Neural cell (in vitro differentiated cells): ENCODE measurements around the gene IDH3B. TPM values are rescaled to one million over a fixed set of nuclear protein-coding genes. Genes with fewer than 3 reads are reported as not detected.

Experiments used
- H2AFZ ChIP-seq: fragments of 200-600, 300-800 bp; sonication (generic), shearing (Covaris generic); 2 replicates; pipeline ENCODE4 v1.6.0; 2014; ENCODE audit warnings: low read depth, mild to moderate bottlenecking, antibody characterized with exemption, low read length, moderate library complexity
- H3F3A ChIP-seq: fragments of 200-600 bp; shearing (Covaris generic); 2 replicates; pipeline ENCODE4 v1.6.1; 2016; ENCODE audit warnings: mild to moderate bottlenecking, moderate library complexity, mixed read lengths, antibody characterized with exemption, low read length; ENCODE audit not compliant: insufficient read depth, poor library complexity, severe bottlenecking
- H3K27ac ChIP-seq: fragments of 200-600, 300-800 bp; sonication (generic), shearing (Covaris generic); 2 replicates; pipeline ENCODE4 v1.5.1; 2014; ENCODE audit warnings: mild to moderate bottlenecking, low read length, moderate library complexity
- H3K27me3 ChIP-seq: fragments of 300-800, 200-600 bp; sonication (generic), shearing (Covaris generic); 2 replicates; pipeline ENCODE4 v1.6.0; 2014; ENCODE audit warnings: mild to moderate bottlenecking, low read depth, low read length, moderate library complexity; ENCODE audit not compliant: insufficient read depth
- H3K36me3 ChIP-seq: fragments of 300-800, 200-600 bp; sonication (generic), shearing (Covaris generic); 2 replicates; pipeline ENCODE4 v1.5.1; 2014; ENCODE audit warnings: mild to moderate bottlenecking, antibody characterized with exemption, low read length, moderate library complexity; ENCODE audit not compliant: insufficient read depth
- H3K4me2 ChIP-seq: fragments of 300-800, 200-600 bp; sonication (generic), shearing (Covaris generic); 2 replicates; pipeline ENCODE4 v1.6.0; 2014; ENCODE audit warnings: mild to moderate bottlenecking, low read length
- H3K4me3 ChIP-seq: fragments of 300-800, 200-600 bp; sonication (generic), shearing (Covaris generic); 2 replicates; pipeline ENCODE4 v1.5.1; 2014; ENCODE audit warnings: mild to moderate bottlenecking, low read length, moderate library complexity
- H3K79me2 ChIP-seq: fragments of 200-600 bp; shearing (Covaris generic); replicated peaks from 2 replicates; pipeline ENCODE4 v1.6.0; 2014; ENCODE audit warnings: mild to moderate bottlenecking, low read length, moderate library complexity; ENCODE audit not compliant: insufficient read depth
- H3K9ac ChIP-seq: fragments of 300-800, 200-600 bp; sonication (generic), shearing (Covaris generic); 2 replicates; pipeline ENCODE4 v1.6.1; 2016; ENCODE audit warnings: mild to moderate bottlenecking, low read length, mixed read lengths
- H3K9me2 ChIP-seq: fragments of 200-600 bp; shearing (Covaris generic); 2 replicates; pipeline ENCODE4 v1.6.1; 2016; ENCODE audit warnings: mild to moderate bottlenecking, low read length, mixed read lengths; ENCODE audit not compliant: insufficient read depth
- H3K9me3 ChIP-seq: fragments of 200-600, 300-800 bp; sonication (generic), shearing (Covaris generic); 2 replicates; pipeline ENCODE4 v1.6.1; 2016; ENCODE audit warnings: mild to moderate bottlenecking, mixed run types, low read length, moderate library complexity, mixed read lengths
- H4K20me1 ChIP-seq: fragments of 200-600 bp; shearing (Covaris generic); 2 replicates; pipeline ENCODE4 v1.6.1; 2016; ENCODE audit warnings: mild to moderate bottlenecking, mixed run types; ENCODE audit not compliant: insufficient read depth
- EP300 ChIP-seq: fragments of 450-650 bp; conservative IDR thresholded peaks from 2 replicates; pipeline ENCODE4 v1.6.1; 2014; ENCODE audit warnings: antibody characterized with exemption, mild to moderate bottlenecking, moderate library complexity; ENCODE audit not compliant: poor library complexity, severe bottlenecking
- EZH2 ChIP-seq: fragments of 200-600, 300-800 bp; shearing (Covaris generic), sonication (generic); IDR thresholded peaks from 2 replicates; pipeline ENCODE4 v1.6.1; 2014; ENCODE audit warnings: antibody characterized with exemption, low read length, borderline replicate concordance, mild to moderate bottlenecking; ENCODE audit not compliant: insufficient read depth, poor library complexity, severe bottlenecking
- MXI1 ChIP-seq: fragments of 450-650 bp; conservative IDR thresholded peaks from 2 replicates; pipeline ENCODE4 v1.6.1; 2014; ENCODE audit warnings: antibody characterized with exemption, mild to moderate bottlenecking; ENCODE audit not compliant: poor library complexity, severe bottlenecking
- POLR2AphosphoS5 ChIP-seq: IDR thresholded peaks from 2 replicates; pipeline ENCODE4 v1.6.1; 2012
- RAD21 ChIP-seq: fragments of 450-650 bp; conservative IDR thresholded peaks from 2 replicates; pipeline ENCODE4 v1.6.1; 2014; ENCODE audit warnings: antibody characterized with exemption, mild to moderate bottlenecking, moderate library complexity
- SMC3 ChIP-seq: fragments of 450-650 bp; conservative IDR thresholded peaks from 2 replicates; pipeline ENCODE4 v1.6.1; 2014; ENCODE audit warnings: antibody characterized with exemption, mild to moderate bottlenecking, moderate library complexity; ENCODE audit not compliant: poor library complexity
- TAF1 ChIP-seq: IDR thresholded peaks from 2 replicates; pipeline ENCODE4 v1.6.1; 2012; ENCODE audit warnings: low read depth
- polyA plus RNA-seq: library from polyadenylated mRNA; depleted of rRNA; stranded (reverse); fragments of >200 nt; gene quantifications from 2 replicates; pipeline ENCODE4 v1.2.3, GENCODE V29; 2014
- TF ChIP-seq, protein P1 (sequence below): fragments of 450-650 bp; IDR thresholded peaks from 2 replicates; pipeline ENCODE4 v1.5.1; 2014; ENCODE audit warnings: antibody characterized with exemption, mild to moderate bottlenecking, moderate library complexity; ENCODE audit not compliant: poor library complexity, severe bottlenecking
- TF ChIP-seq, protein P2 (sequence below): IDR thresholded peaks from 2 replicates; pipeline ENCODE4 v1.6.1; 2012; ENCODE audit warnings: borderline replicate concordance

The IDH3B gene
- polyA plus RNA-seq, 1 donor from 2014 or later, result 307 TPM

DNA sequence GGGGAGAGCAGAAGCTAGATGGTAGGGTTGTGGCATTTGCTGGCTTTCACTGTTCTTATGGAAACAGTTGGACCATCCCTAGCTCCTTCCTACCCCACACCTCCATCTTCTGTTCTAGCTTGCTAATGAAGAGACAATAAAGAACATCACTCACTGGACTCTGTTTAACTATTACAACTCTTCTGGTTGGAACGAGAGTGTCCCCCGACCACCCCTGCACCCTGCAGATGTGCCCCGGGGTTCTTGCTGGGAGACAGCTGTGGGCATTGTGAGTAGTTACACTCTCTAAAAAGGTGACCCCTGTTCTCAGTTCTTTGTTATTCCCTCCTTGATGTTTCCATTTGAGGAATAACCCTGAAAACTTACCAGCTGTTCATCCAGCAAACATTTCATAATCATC is 51.9 kb downstream of the IDH3B start:
- Histone ChIP-seq H3K9ac (no peak overlapping the region), H3K4me3 (no peak overlapping the region), H3K9me2 (no peaks in the 10 kb centered on the region), H4K20me1 (no peaks in the 10 kb centered on the region), H3K27ac (no peak overlapping the region), H3K4me2 (no peak overlapping the region), H3K79me2 (no peaks in the 10 kb centered on the region), H3K36me3 (no peaks in the 10 kb centered on the region), H3K27me3 (no peaks in the 10 kb centered on the region), H2AFZ (no peak overlapping the region), H3K9me3 (no peaks in the 10 kb centered on the region), H3F3A (no peaks in the 10 kb centered on the region)
- no peak for TF ChIP-seq SMC3
- no peak for TF ChIP-seq TAF1
- TF ChIP-seq MXI1, result no peak
- TF ChIP-seq, protein P1, sequence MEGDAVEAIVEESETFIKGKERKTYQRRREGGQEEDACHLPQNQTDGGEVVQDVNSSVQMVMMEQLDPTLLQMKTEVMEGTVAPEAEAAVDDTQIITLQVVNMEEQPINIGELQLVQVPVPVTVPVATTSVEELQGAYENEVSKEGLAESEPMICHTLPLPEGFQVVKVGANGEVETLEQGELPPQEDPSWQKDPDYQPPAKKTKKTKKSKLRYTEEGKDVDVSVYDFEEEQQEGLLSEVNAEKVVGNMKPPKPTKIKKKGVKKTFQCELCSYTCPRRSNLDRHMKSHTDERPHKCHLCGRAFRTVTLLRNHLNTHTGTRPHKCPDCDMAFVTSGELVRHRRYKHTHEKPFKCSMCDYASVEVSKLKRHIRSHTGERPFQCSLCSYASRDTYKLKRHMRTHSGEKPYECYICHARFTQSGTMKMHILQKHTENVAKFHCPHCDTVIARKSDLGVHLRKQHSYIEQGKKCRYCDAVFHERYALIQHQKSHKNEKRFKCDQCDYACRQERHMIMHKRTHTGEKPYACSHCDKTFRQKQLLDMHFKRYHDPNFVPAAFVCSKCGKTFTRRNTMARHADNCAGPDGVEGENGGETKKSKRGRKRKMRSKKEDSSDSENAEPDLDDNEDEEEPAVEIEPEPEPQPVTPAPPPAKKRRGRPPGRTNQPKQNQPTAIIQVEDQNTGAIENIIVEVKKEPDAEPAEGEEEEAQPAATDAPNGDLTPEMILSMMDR, result no peak
- no peak for TF ChIP-seq POLR2AphosphoS5
- TF ChIP-seq, protein P2, sequence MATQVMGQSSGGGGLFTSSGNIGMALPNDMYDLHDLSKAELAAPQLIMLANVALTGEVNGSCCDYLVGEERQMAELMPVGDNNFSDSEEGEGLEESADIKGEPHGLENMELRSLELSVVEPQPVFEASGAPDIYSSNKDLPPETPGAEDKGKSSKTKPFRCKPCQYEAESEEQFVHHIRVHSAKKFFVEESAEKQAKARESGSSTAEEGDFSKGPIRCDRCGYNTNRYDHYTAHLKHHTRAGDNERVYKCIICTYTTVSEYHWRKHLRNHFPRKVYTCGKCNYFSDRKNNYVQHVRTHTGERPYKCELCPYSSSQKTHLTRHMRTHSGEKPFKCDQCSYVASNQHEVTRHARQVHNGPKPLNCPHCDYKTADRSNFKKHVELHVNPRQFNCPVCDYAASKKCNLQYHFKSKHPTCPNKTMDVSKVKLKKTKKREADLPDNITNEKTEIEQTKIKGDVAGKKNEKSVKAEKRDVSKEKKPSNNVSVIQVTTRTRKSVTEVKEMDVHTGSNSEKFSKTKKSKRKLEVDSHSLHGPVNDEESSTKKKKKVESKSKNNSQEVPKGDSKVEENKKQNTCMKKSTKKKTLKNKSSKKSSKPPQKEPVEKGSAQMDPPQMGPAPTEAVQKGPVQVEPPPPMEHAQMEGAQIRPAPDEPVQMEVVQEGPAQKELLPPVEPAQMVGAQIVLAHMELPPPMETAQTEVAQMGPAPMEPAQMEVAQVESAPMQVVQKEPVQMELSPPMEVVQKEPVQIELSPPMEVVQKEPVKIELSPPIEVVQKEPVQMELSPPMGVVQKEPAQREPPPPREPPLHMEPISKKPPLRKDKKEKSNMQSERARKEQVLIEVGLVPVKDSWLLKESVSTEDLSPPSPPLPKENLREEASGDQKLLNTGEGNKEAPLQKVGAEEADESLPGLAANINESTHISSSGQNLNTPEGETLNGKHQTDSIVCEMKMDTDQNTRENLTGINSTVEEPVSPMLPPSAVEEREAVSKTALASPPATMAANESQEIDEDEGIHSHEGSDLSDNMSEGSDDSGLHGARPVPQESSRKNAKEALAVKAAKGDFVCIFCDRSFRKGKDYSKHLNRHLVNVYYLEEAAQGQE, result no peak
- TF ChIP-seq RAD21, result no peak
- TF ChIP-seq EZH2, result no peak
- TF ChIP-seq EP300, result no peak

DNA sequence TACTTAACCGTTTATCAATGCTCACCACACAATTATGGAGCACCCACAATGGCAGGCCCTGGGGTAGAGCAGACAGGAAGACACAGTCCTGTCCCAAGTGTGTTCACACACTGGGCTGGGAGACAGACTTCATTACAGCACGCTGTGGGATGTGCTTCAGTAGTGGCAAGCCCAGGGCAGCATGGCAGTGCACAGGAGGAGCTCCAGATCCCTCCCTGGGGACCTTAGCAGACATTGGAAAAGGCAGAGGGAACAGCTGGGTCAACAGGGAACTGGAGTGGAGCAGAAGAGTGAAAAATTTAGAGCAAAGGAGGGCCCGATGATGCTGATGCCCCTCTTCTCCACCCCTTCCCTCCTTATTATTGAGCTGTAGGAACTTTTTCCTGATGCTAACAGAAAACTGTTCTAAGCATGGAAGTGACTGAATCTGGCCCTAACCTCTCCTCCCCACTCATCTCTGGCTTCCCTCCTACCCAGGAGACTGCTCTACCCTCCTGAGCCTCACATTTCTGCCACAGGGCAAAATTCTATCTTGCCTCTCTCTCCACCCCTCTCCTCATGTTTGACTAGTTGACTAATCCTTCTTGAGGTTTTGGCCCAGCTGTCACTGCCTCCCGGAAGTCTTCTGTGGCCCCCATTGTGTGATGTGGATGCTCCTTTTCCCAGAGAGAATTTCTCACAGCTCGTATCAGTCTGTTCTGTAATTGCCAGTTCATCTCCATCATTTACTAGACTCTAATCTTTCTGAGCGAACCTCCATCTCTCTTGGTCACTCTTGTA is 52.9 kb downstream of the IDH3B start:
- Histone ChIP-seq H3K79me2 (no peaks in the 10 kb centered on the region), H4K20me1 (no peaks in the 10 kb centered on the region), H3K4me2 (no peak overlapping the region), H3K4me3 (no peak overlapping the region), H3K9ac (no peak overlapping the region), H3K36me3 (no peaks in the 10 kb centered on the region), H2AFZ (no peak overlapping the region), H3F3A (no peaks in the 10 kb centered on the region), H3K27me3 (no peaks in the 10 kb centered on the region), H3K27ac (no peak overlapping the region), H3K9me2 (no peaks in the 10 kb centered on the region), H3K9me3 (no peaks in the 10 kb centered on the region)
- TF ChIP-seq POLR2AphosphoS5 (no peak), SMC3 (no peak), RAD21 (no peak), EP300 (no peak), EZH2 (no peak)
